ENCODE results near the gene EPOP.

- TF ChIP-seq CTCF (IDR thresholded peaks at IDR 0.05; ENCODE audit: low read length) (peak; percentile 97), EZH2 (optimal IDR thresholded peaks at IDR 0.05; ENCODE audit: low read depth, low read length) (no peak)
Measured at GRCh38 chr17:38676706-38677504, 2.1 kb upstream of the EPOP start.
